HepG2 (cell line): Measurements from ENCODE around the gene CIROP. TPM values are rescaled to one million over a fixed set of nuclear protein-coding genes. Genes with fewer than 3 reads are reported as not detected.

ENCODE experiments used
- ASH2L ChIP-seq: fragments of 300-600, 200-600 bp; sonication (generic); IDR thresholded peaks from 2 replicates; pipeline ENCODE4 v1.7.0; 2017; ENCODE audit warnings: low read depth, mild to moderate bottlenecking, moderate library complexity, mixed read lengths, low read length; ENCODE audit not compliant: insufficient read length
- BCL6 ChIP-seq: IDR thresholded peaks from 2 replicates; pipeline ENCODE4 v1.6.1; 2016; ENCODE audit warnings: missing genetic modification reagents, missing compliant biosample characterization
- CBX1 ChIP-seq: IDR thresholded peaks from one replicate; pipeline ENCODE4 v1.6.1; 2016; ENCODE audit warnings: antibody characterized with exemption, low read depth
- CENPT ChIP-seq: sonication (generic); formaldehyde crosslinking; IDR thresholded peaks from 2 replicates; pipeline ENCODE4 v1.8.0; 2022; ENCODE audit warnings: low read depth, mild to moderate bottlenecking, moderate library complexity, missing genetic modification reagents
- CREB3 ChIP-seq: sonication (generic); formaldehyde crosslinking; IDR thresholded peaks from 2 replicates; pipeline ENCODE4 v1.5.0; 2020; ENCODE audit warnings: missing genetic modification reagents
- ELF4 ChIP-seq: sonication (generic); formaldehyde crosslinking; IDR thresholded peaks from 2 replicates; pipeline ENCODE4 v1.5.0; 2020; ENCODE audit warnings: missing genetic modification reagents, mild to moderate bottlenecking, moderate library complexity, borderline replicate concordance
- GZF1 ChIP-seq: sonication (generic); formaldehyde crosslinking; IDR thresholded peaks from 2 replicates; pipeline ENCODE4 v1.5.1; 2020; ENCODE audit warnings: mild to moderate bottlenecking, missing genetic modification reagents
- HDAC1 ChIP-seq: sonication (generic); formaldehyde crosslinking; IDR thresholded peaks from 2 replicates; pipeline ENCODE4 v1.5.1; 2020; ENCODE audit warnings: mild to moderate bottlenecking, missing genetic modification reagents
- HMGA1 ChIP-seq: sonication (generic); formaldehyde crosslinking; conservative IDR thresholded peaks from 2 replicates; pipeline ENCODE4 v1.4.0; 2020; ENCODE audit warnings: missing genetic modification reagents
- LBX2 ChIP-seq: sonication (generic); formaldehyde crosslinking; IDR thresholded peaks from 2 replicates; pipeline ENCODE4 v1.5.0; 2020; ENCODE audit warnings: missing genetic modification reagents, mild to moderate bottlenecking, borderline replicate concordance
- MEF2D ChIP-seq: sonication (generic); formaldehyde crosslinking; IDR thresholded peaks from 2 replicates; pipeline ENCODE4 v1.5.1; 2020; ENCODE audit warnings: mild to moderate bottlenecking, missing genetic modification reagents
- MXD1 ChIP-seq: sonication (generic); formaldehyde crosslinking; IDR thresholded peaks from 2 replicates; pipeline ENCODE4 v1.4.0; 2020; ENCODE audit warnings: mild to moderate bottlenecking, missing genetic modification reagents
- NR2F1 ChIP-seq, 2 experiments: fragments of 450-650 bp in 1 of 2; formaldehyde crosslinking in 1 of 2; IDR thresholded peaks; 2 replicates each; pipeline versions ENCODE4 v1.5.0 to v1.6.1; 2016 to 2020; ENCODE audit warnings: mild to moderate bottlenecking in 1 of 2, missing compliant biosample characterization in 1 of 2, missing genetic modification reagents in 1 of 2, moderate library complexity in 1 of 2
- PAX8 ChIP-seq: sonication (generic); formaldehyde crosslinking; IDR thresholded peaks from 2 replicates; pipeline ENCODE4 v1.8.0; 2022; ENCODE audit warnings: mild to moderate bottlenecking, missing genetic modification reagents, borderline replicate concordance
- POGZ ChIP-seq: sonication (generic); formaldehyde crosslinking; IDR thresholded peaks from 2 replicates; pipeline ENCODE4 v1.4.0; 2020; ENCODE audit warnings: mild to moderate bottlenecking, missing genetic modification reagents
- PREB ChIP-seq: sonication (generic); formaldehyde crosslinking; IDR thresholded peaks from 2 replicates; pipeline ENCODE4 v1.4.0; 2020; ENCODE audit warnings: missing genetic modification reagents
- SAP130 ChIP-seq: IDR thresholded peaks from 2 replicates; pipeline ENCODE4 v1.6.1; 2016; ENCODE audit warnings: low read depth
- SIX1 ChIP-seq: sonication (generic); formaldehyde crosslinking; IDR thresholded peaks from 2 replicates; pipeline ENCODE4 v1.4.0; 2020; ENCODE audit warnings: missing genetic modification reagents, borderline replicate concordance
- ZBTB26 ChIP-seq: IDR thresholded peaks from 2 replicates; pipeline ENCODE4 v1.6.1; 2016; ENCODE audit warnings: missing compliant biosample characterization, missing genetic modification reagents, borderline replicate concordance
- ZMAT3 ChIP-seq: sonication (generic); formaldehyde crosslinking; conservative IDR thresholded peaks from 2 replicates; pipeline ENCODE4 v1.7.0; 2021; ENCODE audit warnings: missing genetic modification reagents
- ZNF10 ChIP-seq: sonication (generic); formaldehyde crosslinking; IDR thresholded peaks from 2 replicates; pipeline ENCODE4 v1.4.0; 2020; ENCODE audit warnings: mild to moderate bottlenecking, low read depth, missing genetic modification reagents, borderline replicate concordance
- ZNF451 ChIP-seq: sonication (generic); formaldehyde crosslinking; IDR thresholded peaks from 2 replicates; pipeline ENCODE4 v1.5.0; 2020; ENCODE audit warnings: mild to moderate bottlenecking, missing genetic modification reagents
- ZNF510 ChIP-seq: sonication (generic); formaldehyde crosslinking; IDR thresholded peaks from 2 replicates; pipeline ENCODE4 v1.4.0; 2020; ENCODE audit warnings: low read depth, mild to moderate bottlenecking, missing genetic modification reagents
- ZNF614 ChIP-seq: IDR thresholded peaks from 2 replicates; pipeline ENCODE4 v1.6.1; 2018; ENCODE audit warnings: missing biosample characterization, missing genetic modification reagents, inconsistent platforms, borderline replicate concordance
- ZNF672 ChIP-seq: sonication (generic); formaldehyde crosslinking; IDR thresholded peaks from 2 replicates; pipeline ENCODE4 v1.8.1; 2022; ENCODE audit warnings: missing genetic modification reagents
- ZNF780A ChIP-seq: sonication (generic); formaldehyde crosslinking; IDR thresholded peaks from 2 replicates; pipeline ENCODE4 v1.8.0; 2022; ENCODE audit warnings: mild to moderate bottlenecking, missing genetic modification reagents, moderate library complexity
- ZNF790 ChIP-seq: sonication (generic); formaldehyde crosslinking; IDR thresholded peaks from 2 replicates; pipeline ENCODE4 v1.8.0; 2022; ENCODE audit warnings: missing genetic modification reagents, mild to moderate bottlenecking, borderline replicate concordance
- polyA plus RNA-seq, 8 experiments: library from polyadenylated mRNA; depleted of rRNA in 3 of 8; stranded (reverse) in 7 of 8; unstranded in 1 of 8; fragments of >200 nt; fragmentation: Illumina TruSeq in 4 of 8; extraction: Trizol in 4 of 8; gene quantifications; 2 replicates each; pipeline versions ENCODE4 v1.2.1 to v1.2.3, GENCODE V29; 2011 to 2016; ENCODE audit warnings: low read depth in 4 of 8, missing spikeins in 1 of 8, mixed read lengths in 1 of 8; ENCODE audit not compliant: insufficient read depth in 1 of 8
- total RNA-seq, 5 experiments: library from RNA; depleted of rRNA; stranded (reverse); fragments of >200 nt; fragmentation: Illumina TruSeq; extraction: Trizol; gene quantifications; 2 replicates each; pipeline ENCODE4 v1.2.3, GENCODE V29; 2016; ENCODE audit warnings: low read depth in 1 of 5

CIROP gene
- total and polyA plus RNA-seq, 2 of the 13 experiments (the other 11 are each of a cell fraction or from before 2014, with no cell fraction given): 0.07 TPM; not detected in 1

- TF ChIP-seq ZNF10 (CRISPR knock-in tag) (no peak), CENPT (CRISPR knock-in tag) (no peak), ZBTB26 (CRISPR knock-in tag) (peak; percentile 93), HMGA1 (CRISPR knock-in tag) (no peak), HDAC1 (CRISPR knock-in tag) (no peak), ZNF510 (no peak), SAP130 (CRISPR knock-in tag) (peak; percentile 63), ZNF451 (CRISPR knock-in tag) (peak; percentile 78; the same call in 1 of the 2 replicates), MXD1 (CRISPR knock-in tag) (no peak), CBX1 (peak; percentile 84), LBX2 (CRISPR knock-in tag) (peak; percentile 83), MEF2D (CRISPR knock-in tag) (peak; percentile 45; the same call in 1 of the 2 replicates), PREB (no peak), GZF1 (CRISPR knock-in tag) (no peak), ASH2L (peak; percentile 11), BCL6 (CRISPR knock-in tag) (peak; percentile 58; the same call in 1 of the 2 replicates), NR2F1 (CRISPR knock-in tag; IDR thresholded peaks at IDR 0.05) (no peak), ELF4 (no peak), PAX8 (no peak), SIX1 (CRISPR knock-in tag) (peak; percentile 69; the same call in 1 of the 2 replicates), ZNF672 (no peak), ZNF614 (CRISPR knock-in tag) (peak; percentile 96; the same call in 1 of the 2 replicates), ZMAT3 (CRISPR knock-in tag) (no peak), CREB3 (no peak), POGZ (0 out of 2 replicates have a peak, but pooled peaks have one; percentile 33), ZNF790 (CRISPR knock-in tag) (no peak), ZNF780A (no peak; the same call in 1 of the 2 replicates)
Observed at GRCh38 chr14:23120541-23121251, 15.9 kb upstream of the CIROP start (continued).
